H9 (cell line): ENCODE measurements around the gene CACNA1H. TPM values are rescaled to one million over a fixed set of nuclear protein-coding genes. Genes with fewer than 3 reads are reported as not detected.

Experiments used
- DNase-seq: peaks from one replicate; pipeline ENCODE4 v3.0.0-alpha.2; 2017
- H2AFZ ChIP-seq: one replicate; pipeline ENCODE4 v1.6.1; 2013; ENCODE audit warnings: mild to moderate bottlenecking, low read length, control low read depth, moderate library complexity
- H2AK5ac ChIP-seq: 2 replicates; pipeline ENCODE4 v1.6.1; 2013; ENCODE audit warnings: low read length, control low read depth, mixed read lengths; ENCODE audit not compliant: insufficient read length
- H2BK120ac ChIP-seq: one replicate; pipeline ENCODE4 v1.6.1; 2013; ENCODE audit warnings: low read depth, mild to moderate bottlenecking, low read length, control low read depth, inconsistent platforms; ENCODE audit not compliant: poor library complexity, severe bottlenecking
- H2BK12ac ChIP-seq: 2 replicates; pipeline ENCODE4 v1.6.1; 2013; ENCODE audit warnings: low read length, control low read depth, mixed read lengths, low read depth; ENCODE audit not compliant: insufficient read length
- H2BK15ac ChIP-seq: 2 replicates; pipeline ENCODE4 v1.6.1; 2013; ENCODE audit warnings: low read depth, low read length, control low read depth
- H2BK20ac ChIP-seq: one replicate; pipeline ENCODE4 v1.6.1; 2013; ENCODE audit warnings: low read depth, mild to moderate bottlenecking, low read length, control low read depth, inconsistent platforms; ENCODE audit not compliant: poor library complexity, severe bottlenecking
- H2BK5ac ChIP-seq: 2 replicates; pipeline ENCODE4 v1.6.1; 2013; ENCODE audit warnings: low read length, control low read depth, mixed read lengths; ENCODE audit not compliant: insufficient read length
- H3K14ac ChIP-seq: 2 replicates; pipeline ENCODE4 v1.6.1; 2013; ENCODE audit warnings: low read length, control low read depth; ENCODE audit not compliant: insufficient read depth
- H3K18ac ChIP-seq: 2 replicates; pipeline ENCODE4 v1.6.1; 2013; ENCODE audit warnings: low read depth, mild to moderate bottlenecking, mixed read lengths, low read length, control low read depth; ENCODE audit not compliant: insufficient read length
- H3K23ac ChIP-seq: 2 replicates; pipeline ENCODE4 v1.6.1; 2013; ENCODE audit warnings: low read length, control low read depth, mixed read lengths, low read depth; ENCODE audit not compliant: insufficient read length
- H3K23me2 ChIP-seq: 2 replicates; pipeline ENCODE4 v1.6.1; 2013; ENCODE audit warnings: low read depth, mild to moderate bottlenecking, mixed read lengths, low read length, control low read depth; ENCODE audit not compliant: insufficient read length, poor library complexity, severe bottlenecking
- H3K27ac ChIP-seq: 2 replicates; pipeline ENCODE4 v1.5.1; 2013; ENCODE audit warnings: low read length, control low read depth, mixed read lengths, low read depth; ENCODE audit not compliant: insufficient read length
- H3K27me3 ChIP-seq: 2 replicates; pipeline ENCODE4 v1.6.1; 2013; ENCODE audit warnings: low read length, control low read depth, inconsistent platforms; ENCODE audit not compliant: insufficient read depth
- H3K4ac ChIP-seq: 2 replicates; pipeline ENCODE4 v1.6.1; 2013; ENCODE audit warnings: low read depth, mild to moderate bottlenecking, control low read depth, inconsistent platforms, low read length, moderate library complexity
- H3K4me1 ChIP-seq: 2 replicates; pipeline ENCODE4 v1.6.1; 2013; ENCODE audit warnings: low read length, control low read depth, inconsistent platforms; ENCODE audit not compliant: insufficient read depth
- H3K4me2 ChIP-seq: 2 replicates; pipeline ENCODE4 v1.6.1; 2013; ENCODE audit warnings: low read length, control low read depth, mixed read lengths; ENCODE audit not compliant: insufficient read length, insufficient read depth
- H3K56ac ChIP-seq: 2 replicates; pipeline ENCODE4 v1.6.1; 2013; ENCODE audit warnings: low read depth, mild to moderate bottlenecking, mixed read lengths, low read length, control low read depth; ENCODE audit not compliant: insufficient read length
- H3K79me1 ChIP-seq: 2 replicates; pipeline ENCODE4 v1.6.1; 2013; ENCODE audit warnings: low read depth, mild to moderate bottlenecking, moderate library complexity, low read length, control low read depth, inconsistent platforms; ENCODE audit not compliant: insufficient read depth, poor library complexity, severe bottlenecking
- H3K79me2 ChIP-seq: 2 replicates; pipeline ENCODE4 v1.6.1; 2013; ENCODE audit warnings: low read length, control low read depth, inconsistent platforms; ENCODE audit not compliant: insufficient read depth
- H3K9ac ChIP-seq: 2 replicates; pipeline ENCODE4 v1.6.1; 2013; ENCODE audit warnings: low read length, control low read depth, mixed read lengths; ENCODE audit not compliant: insufficient read length; ENCODE audit errors: extremely low read depth
- H3K9me3 ChIP-seq: one replicate; pipeline ENCODE4 v1.6.1; 2013; ENCODE audit warnings: low read depth, low read length, inconsistent platforms; ENCODE audit not compliant: control insufficient read depth
- H3T11ph ChIP-seq: one replicate; pipeline ENCODE4 v1.6.1; 2013; ENCODE audit warnings: mild to moderate bottlenecking, low read length, control low read depth, inconsistent platforms
- H4K20me1 ChIP-seq: one replicate; pipeline ENCODE4 v1.6.1; 2013; ENCODE audit not compliant: control insufficient read depth, insufficient read length, insufficient read depth
- H4K5ac ChIP-seq: 2 replicates; pipeline ENCODE4 v1.6.1; 2013; ENCODE audit warnings: low read depth, mild to moderate bottlenecking, mixed read lengths, low read length, control low read depth; ENCODE audit not compliant: insufficient read length
- H4K8ac ChIP-seq: replicated peaks from 2 replicates; pipeline ENCODE4 v1.6.1; 2013; ENCODE audit warnings: low read length, control low read depth, mixed read lengths, low read depth; ENCODE audit not compliant: insufficient read length
- H4K91ac ChIP-seq: 2 replicates; pipeline ENCODE4 v1.6.1; 2013; ENCODE audit warnings: low read depth, mild to moderate bottlenecking, moderate library complexity, mixed read lengths, low read length, control low read depth; ENCODE audit not compliant: insufficient read length
- H3K27ac Mint-ChIP-seq, 3 experiments: 2 replicates in 2 of 3; 3 replicates in 1 of 3; pipeline ENCODE4 v1.8.0; 2020 to 2021; ENCODE audit warnings: mixed read lengths in 3 of 3, mild to moderate bottlenecking in 1 of 3, moderate library complexity in 1 of 3
- H3K27me3 Mint-ChIP-seq: 2 replicates; pipeline ENCODE4 v1.8.0; 2021; ENCODE audit warnings: low read depth, mild to moderate bottlenecking, moderate library complexity, mixed read lengths
- H3K36me3 Mint-ChIP-seq, 3 experiments: 2 replicates in 2 of 3; 3 replicates in 1 of 3; pipeline ENCODE4 v1.8.0; 2020 to 2021; ENCODE audit warnings: low read depth in 3 of 3, mixed read lengths in 3 of 3; ENCODE audit not compliant: insufficient read depth in 1 of 3
- H3K4me1 Mint-ChIP-seq, 2 experiments: 2 replicates each; pipeline ENCODE4 v1.8.0; 2020; ENCODE audit warnings: mixed read lengths in 2 of 2
- H3K4me3 Mint-ChIP-seq, 2 experiments: 2 replicates in 1 of 2; 3 replicates in 1 of 2; pipeline ENCODE4 v1.8.0; 2020 to 2021; ENCODE audit warnings: mild to moderate bottlenecking in 2 of 2, mixed read lengths in 2 of 2, moderate library complexity in 1 of 2
- H3K9me3 Mint-ChIP-seq, 2 experiments: 2 replicates in 1 of 2; 3 replicates in 1 of 2; pipeline ENCODE4 v1.8.0; 2020; ENCODE audit warnings: mild to moderate bottlenecking in 2 of 2, mixed read lengths in 2 of 2, moderate library complexity in 1 of 2
- WGBS: extraction: QIAGEN DNeasy Blood & Tissue Kit; methylation state at CpG from one replicate; pipeline ENCODE4 v1.1.7; 2013; ENCODE audit warnings: missing lambda C conversion rate, low lambda C conversion rate, mixed read lengths; ENCODE audit not compliant: insufficient read length; ENCODE audit errors: extremely low coverage; 5-methylcytosine and 5-hydroxymethylcytosine counted together
- total RNA-seq: library from RNA; stranded (reverse); gene quantifications from 2 replicates; pipeline ENCODE4 v1.2.1, GENCODE V29; 2021
- TF ChIP-seq, protein P1 (sequence below): fragments of 200-600 bp; sonication (generic); conservative IDR thresholded peaks from 3 replicates; pipeline ENCODE4 v1.8.0; 2021; ENCODE audit warnings: antibody characterized with exemption, mild to moderate bottlenecking

The CACNA1H gene
- total RNA-seq, 1 experiment from 2014 or later: 43.3 TPM

DNA sequence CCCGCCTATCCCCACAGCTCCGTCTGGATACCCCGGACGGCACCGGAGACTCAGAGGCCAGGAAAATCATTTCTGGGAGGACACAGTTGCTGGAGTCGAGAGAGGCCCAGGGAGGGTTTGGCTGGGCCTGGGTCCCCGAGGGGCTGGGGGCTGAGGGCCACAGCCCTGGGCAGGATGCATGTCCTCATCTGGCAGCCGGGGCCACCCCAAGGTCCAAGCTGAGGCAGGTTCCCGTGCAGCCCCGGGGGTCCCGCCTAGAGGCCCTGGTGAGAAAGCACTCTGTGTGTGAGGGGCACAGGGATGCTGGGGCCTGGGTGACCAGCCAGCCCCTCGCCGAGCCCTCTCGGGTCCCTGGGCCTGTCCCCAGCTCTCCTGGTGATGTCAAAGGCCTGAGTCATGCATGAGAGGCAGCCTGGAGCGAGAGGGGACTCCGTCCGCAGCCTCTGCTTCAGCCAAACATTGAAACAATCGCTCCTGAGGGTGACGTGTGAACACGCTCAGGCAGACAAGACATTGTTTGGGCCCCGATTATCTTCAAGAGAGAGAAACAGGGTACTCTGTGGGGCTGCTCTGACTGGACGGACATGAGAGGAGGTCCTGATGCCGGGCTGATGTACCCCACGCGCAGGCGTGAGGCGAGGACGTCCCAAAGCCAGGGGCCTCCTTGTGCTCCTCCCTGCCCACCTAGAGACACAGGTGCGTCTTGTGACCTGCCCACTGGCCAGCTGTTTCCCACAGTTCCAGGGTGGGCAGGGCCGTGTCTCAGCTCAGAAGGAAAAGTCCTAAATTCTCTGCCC, 31.1 kb upstream of the CACNA1H start:
- Histone ChIP-seq H2BK15ac (no peak overlapping the region), H2AK5ac (no peak overlapping the region), H3K23me2 (peaks cover 2% of the 10 kb centered on the region), H3K79me2 (no peaks in the 10 kb centered on the region), H2BK20ac (no peak overlapping the region), H3K9me3 (no peaks in the 10 kb centered on the region), H3K14ac (no peak overlapping the region; the same call in 1 of the 2 replicates), H3K27me3 (no peaks in the 10 kb centered on the region), H3K4ac (no peak overlapping the region), H2BK12ac (no peak overlapping the region), H4K91ac (no peak overlapping the region), H3T11ph (no peak overlapping the region), H3K4me2 (no peak overlapping the region), H3K23ac (no peak overlapping the region), H3K27ac (no peak overlapping the region), H4K5ac (no peak overlapping the region), H4K20me1 (no peaks in the 10 kb centered on the region), H2BK120ac (no peak overlapping the region), H4K8ac (no peak overlapping the region), H3K9ac (no peak overlapping the region), H3K18ac (no peak overlapping the region), H3K56ac (no peak overlapping the region), H2AFZ (no peak overlapping the region), H2BK5ac (no peak overlapping the region), H3K79me1 (no peaks in the 10 kb centered on the region), H3K4me1 (no peaks in the 10 kb centered on the region)
- Mint-ChIP-seq H3K36me3 (no peaks in the 10 kb centered on the region), H3K27me3 (peaks cover 2% of the 10 kb centered on the region; the same call in 1 of the 2 replicates), H3K4me1 (peaks cover 0 to 7% of the 10 kb centered on the region in 2 experiments; a peak in 1 of 4 replicates), H3K27ac (no peak overlapping the region; a peak in 1 of 7 replicates), H3K9me3 (no peaks in the 10 kb centered on the region), H3K4me3 (no peak overlapping the region)
- no peak for DNase-seq
- TF ChIP-seq, protein P1, sequence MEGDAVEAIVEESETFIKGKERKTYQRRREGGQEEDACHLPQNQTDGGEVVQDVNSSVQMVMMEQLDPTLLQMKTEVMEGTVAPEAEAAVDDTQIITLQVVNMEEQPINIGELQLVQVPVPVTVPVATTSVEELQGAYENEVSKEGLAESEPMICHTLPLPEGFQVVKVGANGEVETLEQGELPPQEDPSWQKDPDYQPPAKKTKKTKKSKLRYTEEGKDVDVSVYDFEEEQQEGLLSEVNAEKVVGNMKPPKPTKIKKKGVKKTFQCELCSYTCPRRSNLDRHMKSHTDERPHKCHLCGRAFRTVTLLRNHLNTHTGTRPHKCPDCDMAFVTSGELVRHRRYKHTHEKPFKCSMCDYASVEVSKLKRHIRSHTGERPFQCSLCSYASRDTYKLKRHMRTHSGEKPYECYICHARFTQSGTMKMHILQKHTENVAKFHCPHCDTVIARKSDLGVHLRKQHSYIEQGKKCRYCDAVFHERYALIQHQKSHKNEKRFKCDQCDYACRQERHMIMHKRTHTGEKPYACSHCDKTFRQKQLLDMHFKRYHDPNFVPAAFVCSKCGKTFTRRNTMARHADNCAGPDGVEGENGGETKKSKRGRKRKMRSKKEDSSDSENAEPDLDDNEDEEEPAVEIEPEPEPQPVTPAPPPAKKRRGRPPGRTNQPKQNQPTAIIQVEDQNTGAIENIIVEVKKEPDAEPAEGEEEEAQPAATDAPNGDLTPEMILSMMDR: no peak
- WGBS: no CpG with 5 or more reads among the region's 30 CpGs
